ENCODE data around the gene HOXA7. TPM values are rescaled to one million over a fixed set of nuclear protein-coding genes. Genes with fewer than 3 reads are reported as not detected.

The HOXA7 gene
- total RNA-seq, 1 experiment from 2014 or later: 3.8 TPM

GRCh38 chr7:27139334-27140125 lies 16.9 kb downstream of the HOXA7 start:
- DNase-seq (ENCODE audit: extremely low read depth, low read depth): no peak

GRCh38 chr7:27138985-27139333 lies 17.5 kb downstream of the HOXA7 start:
- no peak for DNase-seq (ENCODE audit: extremely low read depth, low read depth)

GRCh38 chr7:27138472-27138871 lies 18.0 kb downstream of the HOXA7 start:
- DNase-seq (ENCODE audit: extremely low read depth, low read depth): no peak

GRCh38 chr7:27137640-27138315 lies 18.7 kb downstream of the HOXA7 start:
- no peak for DNase-seq (ENCODE audit: extremely low read depth, low read depth)

- DNase-seq (ENCODE audit: extremely low read depth, low read depth): no peak
These were observed 22.1 kb downstream of the HOXA7 start for GRCh38 chr7:27134392-27134791.

- DNase-seq (ENCODE audit: extremely low read depth, low read depth): no peak
These were observed 22.9 kb downstream of the HOXA7 start for GRCh38 chr7:27133409-27134231.

- DNase-seq (ENCODE audit: extremely low read depth, low read depth): no peak
These were observed 23.5 kb downstream of the HOXA7 start for GRCh38 chr7:27132978-27133377.

GRCh38 chr7:27132214-27132613 lies 24.3 kb downstream of the HOXA7 start:
- DNase-seq (ENCODE audit: extremely low read depth, low read depth): no peak

GRCh38 chr7:27131390-27131819 lies 25.1 kb downstream of the HOXA7 start:
- DNase-seq (ENCODE audit: extremely low read depth, low read depth): no peak

GRCh38 chr7:27130540-27131389 lies 25.7 kb downstream of the HOXA7 start, which contains the start of gene HOXA4:
HOXA4 (minus strand) TSS chr7:27130757; CDS start chr7:27130733, 24 bp downstream.
- no peak for DNase-seq (ENCODE audit: extremely low read depth, low read depth)

GRCh38 chr7:27129729-27130539 lies 26.5 kb downstream of the HOXA7 start:
- DNase-seq (ENCODE audit: extremely low read depth, low read depth): no peak

- no peak for DNase-seq (ENCODE audit: extremely low read depth, low read depth)
These were observed 27.4 kb downstream of the HOXA7 start for GRCh38 chr7:27128776-27129728.

- DNase-seq (ENCODE audit: extremely low read depth, low read depth): no peak
These were observed 28.4 kb downstream of the HOXA7 start for GRCh38 chr7:27128034-27128433.

- no peak for DNase-seq (ENCODE audit: extremely low read depth, low read depth)
These were observed 29.7 kb downstream of the HOXA7 start for GRCh38 chr7:27126596-27127327.

GRCh38 chr7:27125986-27126394 lies 30.5 kb downstream of the HOXA7 start:
- DNase-seq (ENCODE audit: extremely low read depth, low read depth): no peak

GRCh38 chr7:27124902-27125689 lies 31.4 kb downstream of the HOXA7 start:
- DNase-seq (ENCODE audit: extremely low read depth, low read depth): no peak
